ENCODE results near the gene ABCF3.

The ABCF3 gene

GRCh38 chr3:184168363-184169120 is 17.5 kb upstream of the ABCF3 start:
- DNase-seq = no peak

DNA sequence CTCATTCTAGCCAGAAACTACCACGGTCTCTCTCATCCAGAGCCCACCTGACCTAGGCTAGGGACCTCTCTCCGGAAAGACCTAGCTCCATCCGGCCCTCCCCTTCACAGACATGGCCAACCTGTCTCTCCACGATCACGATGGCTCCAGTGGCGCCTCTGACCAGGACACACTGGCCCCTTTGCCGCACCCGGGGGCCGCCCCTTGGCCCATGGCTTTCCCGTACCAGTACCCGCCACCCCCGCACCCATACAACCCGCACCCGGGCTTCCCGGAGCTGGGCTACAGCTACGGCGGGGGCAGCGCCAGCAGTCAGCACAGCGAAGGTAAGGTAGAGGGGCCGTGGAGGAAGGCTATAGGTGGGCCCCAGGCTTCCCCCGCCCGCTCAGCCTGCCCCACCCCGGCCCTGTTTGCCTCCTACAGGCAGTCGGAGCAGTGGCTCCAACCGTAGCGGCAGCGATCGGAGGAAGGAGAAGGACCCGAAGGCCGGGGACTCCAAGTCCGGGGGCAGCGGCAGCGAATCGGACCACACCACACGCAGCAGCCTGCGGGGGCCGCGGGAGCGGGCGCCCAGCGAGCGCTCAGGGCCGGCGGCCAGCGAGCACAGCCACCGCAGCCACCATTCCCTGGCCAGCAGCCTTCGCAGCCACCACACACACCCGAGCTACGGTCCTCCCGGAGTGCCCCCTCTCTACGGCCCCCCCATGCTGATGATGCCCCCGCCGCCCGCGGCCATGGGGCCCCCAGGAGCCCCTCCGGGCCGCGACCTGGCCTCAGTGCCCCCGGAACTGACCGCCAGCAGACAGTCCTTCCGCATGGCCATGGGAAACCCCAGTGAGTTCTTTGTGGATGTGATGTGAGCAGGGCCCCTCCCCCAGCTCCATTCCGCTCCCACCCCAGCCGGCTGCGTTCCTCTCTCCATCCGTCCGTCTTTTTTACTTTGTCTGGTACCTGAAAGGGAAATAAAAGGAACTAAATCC is 15.8 kb upstream of the ABCF3 start:
- DNase-seq = no peak

DNA sequence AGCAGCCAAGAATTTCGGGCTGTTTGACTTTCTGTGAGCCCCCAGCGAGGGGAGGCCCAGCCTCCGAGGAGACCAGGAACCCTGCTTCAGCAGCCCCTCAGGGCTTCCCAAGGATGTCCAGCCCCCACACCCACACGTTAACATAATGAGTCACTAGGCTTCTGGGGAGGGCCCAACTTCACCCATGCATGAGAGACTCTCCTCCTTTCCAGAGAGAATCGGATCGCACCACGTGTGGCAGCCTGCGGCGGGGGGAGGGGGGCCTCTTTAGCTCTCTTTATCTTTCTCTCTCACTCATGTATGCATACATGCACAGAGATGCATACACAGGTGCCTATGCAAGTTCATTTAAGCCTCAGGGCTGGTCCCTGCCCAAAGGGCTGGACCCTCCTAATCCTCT is 14.4 kb upstream of the ABCF3 start:
- DNase-seq = no peak

DNA sequence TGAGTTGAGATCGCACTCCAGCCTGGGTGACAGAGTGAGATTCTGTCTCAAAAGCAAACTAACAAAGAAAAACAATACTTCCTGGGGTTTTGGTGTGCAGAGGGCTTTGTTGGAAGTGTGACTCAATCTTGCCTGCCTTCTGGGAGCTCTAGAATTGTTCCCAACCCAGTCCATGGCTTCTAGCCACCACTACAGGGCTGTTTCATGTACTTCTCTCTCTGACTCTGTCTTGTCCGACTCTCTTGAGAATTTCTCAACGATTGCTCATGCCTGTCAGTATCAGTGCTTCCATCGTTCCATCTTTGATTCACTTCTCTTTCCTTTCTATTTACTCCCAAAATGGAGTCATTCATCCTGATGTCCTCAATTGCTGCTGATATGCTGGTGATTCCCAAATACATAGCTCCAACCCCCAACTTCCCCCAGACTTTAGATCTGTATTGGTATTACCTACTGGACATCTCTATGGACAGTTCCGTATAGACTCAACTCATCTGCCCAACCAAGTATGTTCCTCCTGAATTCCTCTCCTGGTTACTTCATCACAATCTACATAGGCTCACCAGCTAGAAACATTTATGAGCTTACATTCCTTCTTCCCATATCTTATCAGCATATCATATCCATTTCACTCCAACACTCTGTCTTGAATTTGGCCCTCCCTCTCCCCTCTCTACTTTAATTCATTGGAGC is 13.2 kb upstream of the ABCF3 start:
- DNase-seq = no peak

DNA sequence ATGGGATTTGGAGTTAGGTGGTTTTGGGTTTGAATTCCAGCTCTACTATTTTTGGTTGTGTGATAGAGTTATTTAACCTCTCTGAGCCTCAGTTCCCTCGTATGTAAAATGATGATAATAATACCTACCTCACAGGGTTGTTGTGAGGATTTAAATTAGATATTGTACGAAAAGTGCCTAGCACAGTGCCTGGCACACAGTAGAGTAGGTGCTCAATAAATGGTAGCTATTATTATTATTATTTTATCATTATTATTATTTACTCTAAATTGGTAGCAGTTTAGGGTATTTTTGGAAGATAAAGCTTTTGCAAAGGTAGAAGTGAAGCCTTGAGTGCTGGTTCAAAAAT is 12.7 kb upstream of the ABCF3 start:
- DNase-seq = no peak

GRCh38 chr3:184174284-184174645 is 11.7 kb upstream of the ABCF3 start:
- no peak for DNase-seq

- DNase-seq = peak; percentile 96
These were observed 11.1 kb upstream of the ABCF3 start, which contains the start of gene AP2M1 for GRCh38 chr3:184174646-184175492. AP2M1 (plus strand) TSS chr3:184174855; CDS start chr3:184176994, 2,139 bp downstream.

- no peak for DNase-seq
These were observed 10.5 kb upstream of the ABCF3 start for GRCh38 chr3:184175506-184175905.

DNA sequence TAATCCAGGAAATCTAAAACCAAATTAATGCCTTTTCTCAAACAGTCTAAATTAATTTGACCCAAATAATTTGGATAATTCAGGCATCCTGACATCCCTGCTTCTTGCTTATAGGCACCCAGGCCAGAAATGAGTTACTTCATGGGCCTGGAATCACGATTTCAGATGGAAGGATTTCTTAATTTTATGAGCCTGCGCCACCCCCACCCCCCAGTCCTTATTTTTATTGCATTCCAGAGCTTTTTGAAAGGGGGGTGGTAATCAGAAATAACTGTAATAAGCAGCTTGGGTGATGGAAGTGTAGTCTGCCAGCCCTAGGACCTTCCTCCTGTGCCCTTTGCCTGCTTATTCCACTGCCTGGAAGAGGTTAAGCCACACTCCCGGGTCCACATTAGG is 10.0 kb upstream of the ABCF3 start:
- DNase-seq = no peak

DNA sequence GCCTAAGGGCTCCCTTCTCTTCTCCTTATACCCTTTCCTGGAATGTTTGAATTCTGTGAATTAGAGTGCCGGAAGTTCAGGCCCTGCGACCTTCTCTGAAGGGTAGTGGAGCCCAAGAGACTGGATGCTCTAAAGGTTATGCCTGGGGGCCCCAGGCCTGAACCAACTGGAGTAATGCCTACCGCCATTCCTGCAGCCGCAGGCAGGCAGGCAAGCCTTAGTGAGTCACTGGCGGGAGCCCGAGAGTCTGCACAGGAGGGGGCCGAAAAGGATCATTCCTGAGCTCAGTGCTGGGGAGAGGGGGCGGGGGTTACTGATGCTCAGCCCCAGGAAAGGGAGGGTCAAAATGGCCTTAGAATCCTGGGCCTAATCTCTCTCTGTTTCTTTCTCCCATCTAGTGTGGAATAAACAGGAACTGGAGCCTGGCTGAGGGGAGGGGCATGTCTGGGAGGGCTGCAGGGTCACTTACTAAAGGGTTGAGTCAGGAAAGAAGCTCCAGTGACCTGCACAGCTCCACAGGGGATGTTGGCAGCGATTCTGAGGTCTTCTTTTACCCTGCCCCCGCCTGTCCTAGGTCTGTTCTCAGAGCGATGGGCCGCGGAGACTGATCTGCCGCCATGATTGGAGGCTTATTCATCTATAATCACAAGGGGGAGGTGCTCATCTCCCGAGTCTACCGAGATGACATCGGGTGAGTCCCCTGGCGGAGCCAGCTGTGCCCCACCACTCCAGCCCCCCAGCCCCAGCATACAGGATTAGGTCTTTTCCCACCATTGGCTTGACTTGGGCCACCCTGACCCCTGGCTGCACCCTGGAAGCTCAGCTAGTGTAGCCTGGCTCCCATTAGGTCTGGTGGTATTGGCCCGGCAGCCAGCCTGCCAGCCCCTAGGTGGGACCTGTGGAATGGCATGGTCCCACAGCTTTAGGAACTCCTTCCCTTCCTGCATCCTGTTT is 9.3 kb upstream of the ABCF3 start:
- no peak for DNase-seq

- DNase-seq = no peak
These were observed 8.7 kb upstream of the ABCF3 start for GRCh38 chr3:184177331-184177731.

DNA sequence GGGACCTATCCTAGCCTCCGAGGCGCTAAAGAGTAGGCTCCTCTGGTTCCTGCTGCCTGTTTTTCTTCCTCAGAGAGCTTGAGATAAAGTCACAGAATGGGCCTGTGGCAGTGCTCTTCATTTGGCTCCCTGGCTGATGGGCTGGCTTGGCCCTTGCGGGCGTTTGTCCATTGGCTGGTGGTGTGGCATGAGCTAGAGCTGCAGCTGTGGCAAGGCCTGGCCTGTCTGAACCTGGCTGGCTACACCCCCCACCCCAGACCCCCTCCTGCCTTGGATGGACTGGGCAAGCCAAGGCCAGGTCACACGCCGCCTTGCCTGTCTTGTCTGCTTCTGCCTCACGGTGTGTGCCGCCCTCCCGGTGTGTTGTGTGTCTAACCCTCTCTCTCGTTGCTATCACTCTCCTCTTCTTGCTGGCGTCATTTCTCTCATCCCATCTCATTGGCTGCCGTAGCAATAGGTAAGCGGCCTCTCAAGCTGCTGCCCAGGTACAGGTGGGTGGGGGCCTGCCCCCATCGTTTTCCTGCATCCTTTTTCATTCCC is 8.2 kb upstream of the ABCF3 start:
- DNase-seq = no peak

GRCh38 chr3:184178521-184179138 is 7.4 kb upstream of the ABCF3 start:
- no peak for DNase-seq

DNA sequence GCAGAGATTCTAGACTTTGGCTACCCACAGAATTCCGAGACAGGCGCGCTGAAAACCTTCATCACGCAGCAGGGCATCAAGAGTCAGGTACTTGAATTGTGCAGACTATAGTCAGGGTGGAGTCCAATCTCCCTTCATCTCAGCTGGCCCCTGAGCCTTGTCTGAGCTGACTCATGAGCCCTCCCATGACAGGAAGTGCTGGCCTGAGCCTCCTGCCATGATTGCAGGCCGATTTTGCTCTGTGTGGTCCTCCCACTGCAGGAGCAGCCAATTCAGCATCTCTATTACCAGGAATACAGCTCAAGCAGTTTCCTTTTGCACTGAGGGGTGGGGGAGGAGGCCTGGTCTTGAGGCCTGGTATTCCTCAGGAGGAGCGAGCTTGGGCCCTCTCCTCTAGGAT is 5.8 kb upstream of the ABCF3 start:
- DNase-seq = no peak

GRCh38 chr3:184181596-184181995 is 4.4 kb upstream of the ABCF3 start:
- no peak for DNase-seq

- no peak for DNase-seq
These were observed 2.3 kb upstream of the ABCF3 start for GRCh38 chr3:184183679-184184078.

DNA sequence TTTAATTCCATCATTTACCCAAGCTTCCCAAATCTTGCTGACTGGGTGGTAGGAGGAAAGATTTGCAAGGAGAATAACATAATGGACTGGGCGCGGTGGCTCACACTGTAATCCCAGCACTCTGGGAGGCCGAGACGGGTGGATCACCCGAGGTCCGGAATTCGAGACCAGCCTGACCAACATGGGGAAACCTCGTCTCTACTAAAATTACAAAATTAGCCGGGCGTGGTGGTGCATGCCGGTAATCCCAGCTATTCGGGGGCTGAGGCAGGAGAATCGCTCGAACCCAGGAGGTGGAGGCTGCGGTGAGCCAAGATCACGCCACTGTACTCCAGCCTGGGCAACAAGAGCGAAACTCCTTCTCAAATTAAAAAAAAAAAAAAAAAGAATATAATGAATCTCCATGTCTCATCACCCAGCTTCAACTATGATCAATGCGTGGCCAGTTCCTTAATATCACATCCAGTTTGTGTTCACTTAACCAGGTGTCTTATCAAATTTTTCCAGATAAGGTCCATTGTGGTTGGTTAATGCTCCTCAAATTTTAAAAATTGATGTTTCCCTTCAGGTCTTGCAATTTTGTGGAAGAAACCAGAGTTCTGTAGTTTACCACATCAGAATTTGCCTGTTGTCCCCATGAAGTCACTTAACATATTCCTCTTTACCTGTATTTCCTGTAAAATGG is 1.3 kb upstream of the ABCF3 start:
- no peak for DNase-seq

GRCh38 chr3:184185461-184186183 is 377 bp upstream of the ABCF3 start:
- peak; percentile 89 for DNase-seq

DNA sequence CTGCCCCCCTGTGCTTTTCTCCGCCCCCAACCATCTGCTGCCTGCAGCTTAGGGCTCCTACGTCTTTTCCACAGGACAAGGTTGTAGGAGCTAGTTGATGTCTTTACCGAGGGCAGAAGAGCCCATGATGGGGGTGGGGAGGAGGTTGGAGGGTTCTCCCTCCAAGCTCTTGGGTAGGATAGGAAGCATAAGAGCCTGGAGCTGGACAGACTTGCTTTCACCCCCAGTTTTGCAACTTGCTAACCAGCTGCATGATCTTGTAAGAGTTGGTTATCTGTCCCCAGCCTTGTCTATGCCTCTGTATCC is 856 bp downstream of the ABCF3 start:
- DNase-seq = no peak
